GM12873 (cell line): ENCODE measurements around the gene KCNH1.

Experiments used
- CTCF ChIP-seq: IDR thresholded peaks from 2 replicates; pipeline ENCODE4 v1.5.1; 2012; ENCODE audit warnings: low read depth, mild to moderate bottlenecking, moderate library complexity, low read length, control low read depth; ENCODE audit not compliant: insufficient read depth; ENCODE audit errors: missing control alignments

KCNH1 gene

GRCh38 chr1:211153932-211154331 lies 20.0 kb upstream of the KCNH1 start:
- TF ChIP-seq CTCF, result no peak

- no peak for TF ChIP-seq CTCF
These were observed 14.4 kb upstream of the KCNH1 start for GRCh38 chr1:211148366-211148765.

- TF ChIP-seq CTCF, result no peak
These were observed 12.0 kb upstream of the KCNH1 start for GRCh38 chr1:211145944-211146343.

- TF ChIP-seq CTCF, result peak; percentile 69
These were observed 1.5 kb upstream of the KCNH1 start for GRCh38 chr1:211135342-211135950.

- TF ChIP-seq CTCF, result no peak
These were observed 534 bp downstream of the KCNH1 start for GRCh38 chr1:211133393-211133835.

GRCh38 chr1:211132721-211133392 lies 1.1 kb downstream of the KCNH1 start:
- no peak for TF ChIP-seq CTCF

- TF ChIP-seq CTCF, result no peak
These were observed 4.2 kb downstream of the KCNH1 start for GRCh38 chr1:211129776-211130175.
